Suprapubic skin (tissue), 4 donors: Measurements from ENCODE around the gene BUD23. TPM values are rescaled to one million over a fixed set of nuclear protein-coding genes. Genes with fewer than 3 reads are reported as not detected.
A peak's percentile ranks its signal among the peaks of the same experiment; 100 is the strongest.

Experiments
- DNase-seq, 2 donors: peaks; one replicate each; pipeline ENCODE4 v3.0.0-alpha.2; 2019; ENCODE audit warnings: low spot score in 2 of 2
- H3K27ac ChIP-seq: fragments of 200-600 bp; sonication (generic); one replicate; pipeline ENCODE4 v1.5.1; 2019
- H3K27me3 ChIP-seq: fragments of 200-600 bp; sonication (generic); one replicate; pipeline ENCODE4 v1.5.1; 2019
- H3K36me3 ChIP-seq: fragments of 200-600 bp; sonication (generic); one replicate; pipeline ENCODE4 v1.5.1; 2019
- H3K4me1 ChIP-seq: fragments of 200-600 bp; sonication (generic); one replicate; pipeline ENCODE4 v1.5.1; 2019
- H3K4me3 ChIP-seq: fragments of 200-600 bp; sonication (generic); one replicate; pipeline ENCODE4 v1.5.1; 2019; ENCODE audit warnings: mild to moderate bottlenecking
- H3K9me3 ChIP-seq: fragments of 200-600 bp; sonication (generic); one replicate; pipeline ENCODE4 v1.5.1; 2019
- CTCF ChIP-seq, 2 donors: fragments of 200-600 bp in 1 of 2; fragments of 450-650 bp in 1 of 2; sonication (generic) in 1 of 2; IDR thresholded peaks; one replicate each; pipeline ENCODE4 v1.5.1; 2016 to 2019; ENCODE audit warnings: antibody characterized with exemption in 2 of 2, mild to moderate bottlenecking in 1 of 2, moderate library complexity in 1 of 2
- EP300 ChIP-seq: sonication (generic); formaldehyde crosslinking; IDR thresholded peaks from one replicate; pipeline ENCODE4 v1.6.1; 2017; ENCODE audit warnings: antibody characterized with exemption
- POLR2A ChIP-seq, 2 donors: fragments of 450-650 bp; IDR thresholded peaks; one replicate each; pipeline ENCODE4 v1.6.1; 2017; ENCODE audit warnings: antibody characterized with exemption in 2 of 2, mild to moderate bottlenecking in 2 of 2, moderate library complexity in 2 of 2
- POLR2AphosphoS5 ChIP-seq, 3 donors: sonication (generic); formaldehyde crosslinking; IDR thresholded peaks; one replicate each; pipeline ENCODE4 v1.6.1; 2017; ENCODE audit warnings: antibody characterized with exemption in 3 of 3
- WGBS: methylation state at CpG from one replicate; pipeline ENCODE4 v1.1.5; 2018; 5-methylcytosine and 5-hydroxymethylcytosine counted together
- total RNA-seq, 4 donors: library from RNA; depleted of rRNA; stranded (reverse); fragments of >200 nt; gene quantifications; one replicate each; pipeline ENCODE4 v1.1.0, GENCODE V29; 2016

BUD23 gene
- total RNA-seq, 4 donors from 2014 or later, result 48.1 to 65.8 (median 53.8) TPM

- Histone ChIP-seq H3K4me3 (no peak overlapping the region), H3K27ac (no peak overlapping the region), H3K9me3 (no peaks in the 10 kb centered on the region), H3K4me1 (peaks cover 27% of the 10 kb centered on the region), H3K36me3 (peaks cover 21% of the 10 kb centered on the region), H3K27me3 (no peaks in the 10 kb centered on the region)
- TF ChIP-seq CTCF (IDR thresholded peaks at IDR 0.05) (no peak), POLR2AphosphoS5 (IDR thresholded peaks at IDR 0.05) (no peak), EP300 (no peak), POLR2A (IDR thresholded peaks at IDR 0.05) (no peak)
- WGBS, result 63% methylated on average over 3 of the region's 14 CpGs
- no peak for DNase-seq
These were observed 53.5 kb downstream of the BUD23 start for GRCh38 chr7:73736885-73737284.

GRCh38 chr7:73737491-73738219 lies 54.3 kb downstream of the BUD23 start:
- Histone ChIP-seq H3K9me3 (no peaks in the 10 kb centered on the region), H3K27me3 (no peaks in the 10 kb centered on the region), H3K36me3 (peaks cover 21% of the 10 kb centered on the region), H3K4me1 (peaks cover 31% of the 10 kb centered on the region), H3K27ac (peak overlapping the region; percentile 84), H3K4me3 (peak overlapping the region; percentile 78)
- 71% methylated on average over 12 of the region's 17 CpGs for WGBS
- no peak for DNase-seq
- no peak for TF ChIP-seq EP300
- TF ChIP-seq POLR2AphosphoS5 (IDR thresholded peaks at IDR 0.05), result no peak
- no peak for TF ChIP-seq POLR2A (IDR thresholded peaks at IDR 0.05)
- TF ChIP-seq CTCF (IDR thresholded peaks at IDR 0.05), result no peak

- DNase-seq, result peak in 1 of 2 donors; percentile 80
- no peak for TF ChIP-seq POLR2A (IDR thresholded peaks at IDR 0.05)
- peak overlapping the region; percentile 84 for H3K27ac ChIP-seq
- H3K4me1 ChIP-seq, result peaks cover 37% of the 10 kb centered on the region
- WGBS, result 1% methylated on average over 20 of the region's 24 CpGs
- peaks cover 21% of the 10 kb centered on the region for H3K36me3 ChIP-seq
- no peaks in the 10 kb centered on the region for H3K9me3 ChIP-seq
- no peaks in the 10 kb centered on the region for H3K27me3 ChIP-seq
- peak overlapping the region; percentile 78 for H3K4me3 ChIP-seq
These were observed 54.8 kb downstream of the BUD23 start for GRCh38 chr7:73738220-73738611.

- WGBS, result 1% methylated on average over 43 of the region's 84 CpGs
- H3K4me1 ChIP-seq, result peaks cover 40% of the 10 kb centered on the region
These were observed 55.4 kb downstream of the BUD23 start, which contains the start of gene ABHD11 for GRCh38 chr7:73738612-73739386. ABHD11 (minus strand) TSS chr7:73738802; CDS start chr7:73738770, 32 bp downstream.

GRCh38 chr7:73739387-73739767 lies 56.0 kb downstream of the BUD23 start:
- no peaks in the 10 kb centered on the region for H3K27me3 ChIP-seq
- H3K4me1 ChIP-seq, result peaks cover 40% of the 10 kb centered on the region
- H3K36me3 ChIP-seq, result peaks cover 21% of the 10 kb centered on the region
- peak overlapping the region; percentile 84 for H3K27ac ChIP-seq
- 41% methylated on average over 13 of the region's 13 CpGs for WGBS
- peak overlapping the region; percentile 78 for H3K4me3 ChIP-seq
- no peak for TF ChIP-seq POLR2AphosphoS5 (IDR thresholded peaks at IDR 0.05)
- no peak for TF ChIP-seq EP300
- no peak for TF ChIP-seq CTCF (IDR thresholded peaks at IDR 0.05)
- TF ChIP-seq POLR2A (IDR thresholded peaks at IDR 0.05), result no peak
- no peaks in the 10 kb centered on the region for H3K9me3 ChIP-seq
- DNase-seq, result no peak

More at GRCh38 chr7:73738612-73739386, 55.4 kb downstream of the BUD23 start, which contains the start of gene ABHD11:
- TF ChIP-seq POLR2A (IDR thresholded peaks at IDR 0.05), result peak in 1 of 2 donors; percentile 61
- no peak for TF ChIP-seq EP300
- peak in 2 of 3 donors; percentile 33 to 87 for TF ChIP-seq POLR2AphosphoS5 (IDR thresholded peaks at IDR 0.05)
- no peak for TF ChIP-seq CTCF (IDR thresholded peaks at IDR 0.05)
- Histone ChIP-seq H3K4me3 (peak within 1 kb of the TSS; percentile 78), H3K9me3 (no peaks in the 10 kb centered on the region), H3K36me3 (peaks cover 21% of the 10 kb centered on the region), H3K27ac (peak within 1 kb of the TSS; percentile 84), H3K27me3 (no peaks in the 10 kb centered on the region)
- peak; percentile 99 to 100 for DNase-seq
